Liver (tissue), 9 donors: Measurements from ENCODE around the gene CNOT8. TPM values are rescaled to one million over a fixed set of nuclear protein-coding genes. Genes with fewer than 3 reads are reported as not detected.

ENCODE experiments used
- DNase-seq: peaks from one replicate; pipeline ENCODE4 v3.0.0-alpha.2; 2017; ENCODE audit warnings: low spot score
- H3K27ac ChIP-seq, 2 donors: one replicate each; pipeline ENCODE4 v1.7.0; 2013; ENCODE audit warnings: inconsistent platforms in 2 of 2, low read length in 2 of 2, control low read depth in 1 of 2, low read depth in 1 of 2, mild to moderate bottlenecking in 1 of 2
- H3K27me3 ChIP-seq, 4 donors: one replicate each; pipeline versions ENCODE4 v1.6.1 to v1.7.0; 2013; ENCODE audit warnings: low read length in 3 of 4, inconsistent platforms in 1 of 4, mild to moderate bottlenecking in 1 of 4, moderate library complexity in 1 of 4; ENCODE audit not compliant: control insufficient read depth in 4 of 4, insufficient read depth in 4 of 4
- H3K36me3 ChIP-seq, 4 donors: one replicate each; pipeline versions ENCODE4 v1.6.1 to v1.7.0; 2013; ENCODE audit warnings: low read length in 3 of 4, mild to moderate bottlenecking in 3 of 4, low read depth in 1 of 4, moderate library complexity in 1 of 4; ENCODE audit not compliant: control insufficient read depth in 4 of 4, insufficient read depth in 3 of 4
- H3K4me1 ChIP-seq, 4 donors: one replicate each; pipeline versions ENCODE4 v1.6.1 to v1.7.0; 2013; ENCODE audit warnings: low read length in 3 of 4, mild to moderate bottlenecking in 3 of 4, moderate library complexity in 1 of 4; ENCODE audit not compliant: control insufficient read depth in 4 of 4, insufficient read depth in 4 of 4
- H3K4me3 ChIP-seq, 3 donors: one replicate each; pipeline versions ENCODE4 v1.6.1 to v1.7.0; 2013; ENCODE audit warnings: low read length in 3 of 3, control low read depth in 1 of 3, low read depth in 1 of 3, mild to moderate bottlenecking in 1 of 3
- H3K9ac ChIP-seq, 2 donors: one replicate each; pipeline ENCODE4 v1.7.0; 2013; ENCODE audit warnings: low read length in 2 of 2, mild to moderate bottlenecking in 2 of 2, moderate library complexity in 2 of 2, control low read depth in 1 of 2, low read depth in 1 of 2
- H3K9me3 ChIP-seq, 4 donors: one replicate each; pipeline versions ENCODE4 v1.6.1 to v1.7.0; 2013; ENCODE audit warnings: low read length in 3 of 4; ENCODE audit not compliant: control insufficient read depth in 4 of 4
- EGR1 ChIP-seq, 2 donors: IDR thresholded peaks; 2 replicates each; pipeline ENCODE4 v1.6.1; 2016 to 2018; ENCODE audit warnings: antibody characterized with exemption in 2 of 2, low read depth in 2 of 2
- FOXA1 ChIP-seq: IDR thresholded peaks from 2 replicates; pipeline ENCODE4 v1.6.1; 2016; ENCODE audit warnings: antibody characterized with exemption
- FOXA2 ChIP-seq: IDR thresholded peaks from 2 replicates; pipeline ENCODE4 v1.6.1; 2016; ENCODE audit warnings: antibody characterized with exemption
- GABPA ChIP-seq, 2 donors: IDR thresholded peaks in 1 of 2; conservative IDR thresholded peaks in 1 of 2; 2 replicates each; pipeline ENCODE4 v1.6.1; 2016; ENCODE audit warnings: antibody characterized with exemption in 2 of 2, mild to moderate bottlenecking in 1 of 2, moderate library complexity in 1 of 2
- HNF4A ChIP-seq, 2 donors: conservative IDR thresholded peaks; 2 replicates each; pipeline ENCODE4 v1.6.1; 2016; ENCODE audit warnings: antibody characterized with exemption in 2 of 2, mild to moderate bottlenecking in 2 of 2
- HNF4G ChIP-seq: IDR thresholded peaks from 2 replicates; pipeline ENCODE4 v1.6.1; 2016; ENCODE audit warnings: antibody characterized with exemption
- JUND ChIP-seq, 2 donors: IDR thresholded peaks; 2 replicates each; pipeline ENCODE4 v1.6.1; 2016; ENCODE audit warnings: antibody characterized with exemption in 2 of 2
- NR2F2 ChIP-seq: IDR thresholded peaks from 2 replicates; pipeline ENCODE4 v1.6.1; 2016; ENCODE audit warnings: antibody characterized with exemption
- RAD21 ChIP-seq, 2 donors: IDR thresholded peaks; 2 replicates each; pipeline ENCODE4 v1.6.1; 2016; ENCODE audit warnings: antibody characterized with exemption in 2 of 2, mild to moderate bottlenecking in 2 of 2
- RXRA ChIP-seq, 2 donors: IDR thresholded peaks; 2 replicates each; pipeline ENCODE4 v1.6.1; 2017 to 2018; ENCODE audit warnings: antibody characterized with exemption in 2 of 2, mild to moderate bottlenecking in 1 of 2
- SP1 ChIP-seq: IDR thresholded peaks from 2 replicates; pipeline ENCODE4 v1.6.1; 2018; ENCODE audit warnings: antibody characterized with exemption, mild to moderate bottlenecking
- TAF1 ChIP-seq: conservative IDR thresholded peaks from 2 replicates; pipeline ENCODE4 v1.6.1; 2016; ENCODE audit warnings: antibody characterized with exemption, mild to moderate bottlenecking
- YY1 ChIP-seq: IDR thresholded peaks from 2 replicates; pipeline ENCODE4 v1.6.1; 2016; ENCODE audit warnings: antibody characterized with exemption, mild to moderate bottlenecking
- WGBS: extraction: QIAGEN DNeasy Blood & Tissue Kit; methylation state at CpG from one replicate; pipeline ENCODE4 v1.1.7; 2013; 5-methylcytosine and 5-hydroxymethylcytosine counted together
- polyA plus RNA-seq, 2 donors: library from polyadenylated mRNA; stranded (reverse) in 1 of 2; unstranded in 1 of 2; fragments of 200-250 nt in 1 of 2; fragments of >200 nt in 1 of 2; fragmentation: Nextera tagmentation in 1 of 2; extraction: Ambion mirVana in 1 of 2; gene quantifications; one replicate each; pipeline versions ENCODE4 v1.2.1 to v1.2.3, GENCODE V29; 2013 to 2015
- total RNA-seq, 2 donors: library from RNA; depleted of rRNA; stranded (reverse); fragments of >200 nt; gene quantifications; one replicate each; pipeline ENCODE4 v1.2.3, GENCODE V29; 2014
- TF ChIP-seq, protein P1 (sequence below): IDR thresholded peaks from 2 replicates; pipeline ENCODE4 v1.6.1; 2016; ENCODE audit warnings: antibody characterized with exemption, mild to moderate bottlenecking
- TF ChIP-seq, protein P2 (sequence below): IDR thresholded peaks from 2 replicates; pipeline ENCODE4 v1.6.1; 2016; ENCODE audit warnings: antibody characterized with exemption
- TF ChIP-seq, protein P3 (sequence below): fragments of 150-350 bp; IDR thresholded peaks from 2 replicates; pipeline ENCODE4 v1.5.1; 2017; ENCODE audit warnings: improper control_type of control experiment, low read depth, low read length; ENCODE audit not compliant: missing input control
- TF ChIP-seq, protein P4 (sequence below): IDR thresholded peaks from 2 replicates; pipeline ENCODE4 v1.6.1; 2016; ENCODE audit warnings: antibody characterized with exemption
- TF ChIP-seq, protein P5 (sequence below): IDR thresholded peaks from 2 replicates; pipeline ENCODE4 v1.6.1; 2016; ENCODE audit warnings: antibody characterized with exemption
- donor health status: healthy.
- donor health status: healthy.
- donor health status: healthy.
- donor health status: healthy.
- donor health status: healthy.

The CNOT8 gene
- total and polyA plus RNA-seq, 4 donors = 12.6 to 38.9 (median 20.8) TPM

DNA sequence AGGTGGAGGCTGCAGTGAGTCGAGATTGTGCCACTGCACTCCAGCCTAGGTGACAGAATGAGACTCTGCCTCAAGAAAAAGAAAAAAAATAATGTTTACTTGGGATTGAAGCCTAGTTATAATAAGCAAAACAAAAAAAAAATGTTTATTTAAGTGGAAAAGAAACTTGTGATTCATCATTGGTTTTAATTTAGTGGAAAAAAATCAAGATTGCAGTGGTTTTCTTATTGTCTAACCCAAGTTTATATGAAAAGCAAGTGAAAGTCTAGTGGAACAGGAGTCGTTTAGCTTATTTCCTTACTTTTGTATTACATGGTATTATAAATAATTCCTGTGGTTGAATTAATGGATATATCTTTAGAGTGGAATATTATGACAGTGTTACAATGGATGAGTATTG is 8.4 kb downstream of the CNOT8 start:
- no peak for TF ChIP-seq RXRA (IDR thresholded peaks at IDR 0.05)
- TF ChIP-seq, protein P1, sequence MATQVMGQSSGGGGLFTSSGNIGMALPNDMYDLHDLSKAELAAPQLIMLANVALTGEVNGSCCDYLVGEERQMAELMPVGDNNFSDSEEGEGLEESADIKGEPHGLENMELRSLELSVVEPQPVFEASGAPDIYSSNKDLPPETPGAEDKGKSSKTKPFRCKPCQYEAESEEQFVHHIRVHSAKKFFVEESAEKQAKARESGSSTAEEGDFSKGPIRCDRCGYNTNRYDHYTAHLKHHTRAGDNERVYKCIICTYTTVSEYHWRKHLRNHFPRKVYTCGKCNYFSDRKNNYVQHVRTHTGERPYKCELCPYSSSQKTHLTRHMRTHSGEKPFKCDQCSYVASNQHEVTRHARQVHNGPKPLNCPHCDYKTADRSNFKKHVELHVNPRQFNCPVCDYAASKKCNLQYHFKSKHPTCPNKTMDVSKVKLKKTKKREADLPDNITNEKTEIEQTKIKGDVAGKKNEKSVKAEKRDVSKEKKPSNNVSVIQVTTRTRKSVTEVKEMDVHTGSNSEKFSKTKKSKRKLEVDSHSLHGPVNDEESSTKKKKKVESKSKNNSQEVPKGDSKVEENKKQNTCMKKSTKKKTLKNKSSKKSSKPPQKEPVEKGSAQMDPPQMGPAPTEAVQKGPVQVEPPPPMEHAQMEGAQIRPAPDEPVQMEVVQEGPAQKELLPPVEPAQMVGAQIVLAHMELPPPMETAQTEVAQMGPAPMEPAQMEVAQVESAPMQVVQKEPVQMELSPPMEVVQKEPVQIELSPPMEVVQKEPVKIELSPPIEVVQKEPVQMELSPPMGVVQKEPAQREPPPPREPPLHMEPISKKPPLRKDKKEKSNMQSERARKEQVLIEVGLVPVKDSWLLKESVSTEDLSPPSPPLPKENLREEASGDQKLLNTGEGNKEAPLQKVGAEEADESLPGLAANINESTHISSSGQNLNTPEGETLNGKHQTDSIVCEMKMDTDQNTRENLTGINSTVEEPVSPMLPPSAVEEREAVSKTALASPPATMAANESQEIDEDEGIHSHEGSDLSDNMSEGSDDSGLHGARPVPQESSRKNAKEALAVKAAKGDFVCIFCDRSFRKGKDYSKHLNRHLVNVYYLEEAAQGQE = no peak
- no peak for TF ChIP-seq JUND (IDR thresholded peaks at IDR 0.05)
- no peak for TF ChIP-seq RAD21 (IDR thresholded peaks at IDR 0.05)
- no peak for TF ChIP-seq FOXA1
- TF ChIP-seq, protein P2, sequence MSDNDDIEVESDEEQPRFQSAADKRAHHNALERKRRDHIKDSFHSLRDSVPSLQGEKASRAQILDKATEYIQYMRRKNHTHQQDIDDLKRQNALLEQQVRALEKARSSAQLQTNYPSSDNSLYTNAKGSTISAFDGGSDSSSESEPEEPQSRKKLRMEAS = no peak
- TF ChIP-seq, protein P3, sequence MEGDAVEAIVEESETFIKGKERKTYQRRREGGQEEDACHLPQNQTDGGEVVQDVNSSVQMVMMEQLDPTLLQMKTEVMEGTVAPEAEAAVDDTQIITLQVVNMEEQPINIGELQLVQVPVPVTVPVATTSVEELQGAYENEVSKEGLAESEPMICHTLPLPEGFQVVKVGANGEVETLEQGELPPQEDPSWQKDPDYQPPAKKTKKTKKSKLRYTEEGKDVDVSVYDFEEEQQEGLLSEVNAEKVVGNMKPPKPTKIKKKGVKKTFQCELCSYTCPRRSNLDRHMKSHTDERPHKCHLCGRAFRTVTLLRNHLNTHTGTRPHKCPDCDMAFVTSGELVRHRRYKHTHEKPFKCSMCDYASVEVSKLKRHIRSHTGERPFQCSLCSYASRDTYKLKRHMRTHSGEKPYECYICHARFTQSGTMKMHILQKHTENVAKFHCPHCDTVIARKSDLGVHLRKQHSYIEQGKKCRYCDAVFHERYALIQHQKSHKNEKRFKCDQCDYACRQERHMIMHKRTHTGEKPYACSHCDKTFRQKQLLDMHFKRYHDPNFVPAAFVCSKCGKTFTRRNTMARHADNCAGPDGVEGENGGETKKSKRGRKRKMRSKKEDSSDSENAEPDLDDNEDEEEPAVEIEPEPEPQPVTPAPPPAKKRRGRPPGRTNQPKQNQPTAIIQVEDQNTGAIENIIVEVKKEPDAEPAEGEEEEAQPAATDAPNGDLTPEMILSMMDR = no peak
- TF ChIP-seq YY1 = no peak
- TF ChIP-seq GABPA (IDR thresholded peaks at IDR 0.05 in 1 of 2, conservative IDR thresholded peaks at IDR 0.05 in 1 of 2) = no peak
- no peak for TF ChIP-seq SP1
- TF ChIP-seq, protein P4, sequence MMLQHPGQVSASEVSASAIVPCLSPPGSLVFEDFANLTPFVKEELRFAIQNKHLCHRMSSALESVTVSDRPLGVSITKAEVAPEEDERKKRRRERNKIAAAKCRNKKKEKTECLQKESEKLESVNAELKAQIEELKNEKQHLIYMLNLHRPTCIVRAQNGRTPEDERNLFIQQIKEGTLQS = no peak
- TF ChIP-seq, protein P5, sequence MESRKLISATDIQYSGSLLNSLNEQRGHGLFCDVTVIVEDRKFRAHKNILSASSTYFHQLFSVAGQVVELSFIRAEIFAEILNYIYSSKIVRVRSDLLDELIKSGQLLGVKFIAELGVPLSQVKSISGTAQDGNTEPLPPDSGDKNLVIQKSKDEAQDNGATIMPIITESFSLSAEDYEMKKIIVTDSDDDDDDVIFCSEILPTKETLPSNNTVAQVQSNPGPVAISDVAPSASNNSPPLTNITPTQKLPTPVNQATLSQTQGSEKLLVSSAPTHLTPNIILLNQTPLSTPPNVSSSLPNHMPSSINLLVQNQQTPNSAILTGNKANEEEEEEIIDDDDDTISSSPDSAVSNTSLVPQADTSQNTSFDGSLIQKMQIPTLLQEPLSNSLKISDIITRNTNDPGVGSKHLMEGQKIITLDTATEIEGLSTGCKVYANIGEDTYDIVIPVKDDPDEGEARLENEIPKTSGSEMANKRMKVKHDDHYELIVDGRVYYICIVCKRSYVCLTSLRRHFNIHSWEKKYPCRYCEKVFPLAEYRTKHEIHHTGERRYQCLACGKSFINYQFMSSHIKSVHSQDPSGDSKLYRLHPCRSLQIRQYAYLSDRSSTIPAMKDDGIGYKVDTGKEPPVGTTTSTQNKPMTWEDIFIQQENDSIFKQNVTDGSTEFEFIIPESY = no peak
- TF ChIP-seq FOXA2 = no peak
- no peak for TF ChIP-seq TAF1
- TF ChIP-seq EGR1 (IDR thresholded peaks at IDR 0.05; ENCODE audit: low read depth in 2 of 2) = no peak
- no peak for TF ChIP-seq HNF4G
- TF ChIP-seq HNF4A (conservative IDR thresholded peaks at IDR 0.05) = no peak
- TF ChIP-seq NR2F2 = no peak
- no peak overlapping the region for H3K27ac ChIP-seq
- H3K9me3 ChIP-seq = no peaks in the 10 kb centered on the region
- peaks cover 0 to 27% (median 23%) of the 10 kb centered on the region in 4 donors for H3K36me3 ChIP-seq
- 89% methylated on average over 2 of the region's 2 CpGs for WGBS
- DNase-seq = no peak
- H3K4me1 ChIP-seq = peaks cover 0 to 2% (median 0%) of the 10 kb centered on the region in 4 donors
- H3K9ac ChIP-seq = no peak overlapping the region
- no peaks in the 10 kb centered on the region for H3K27me3 ChIP-seq
- H3K4me3 ChIP-seq = no peak overlapping the region
